Fibroblast of the aortic adventitia (primary cell): ENCODE results near the gene GTSE1. TPM values are rescaled to one million over a fixed set of nuclear protein-coding genes. Genes with fewer than 3 reads are reported as not detected.

Source experiments
- DNase-seq: peaks from one replicate; pipeline ENCODE4 v3.0.0-alpha.2; 2010; ENCODE audit warnings: low read depth
- H3K4me3 ChIP-seq: 2 replicates; pipeline ENCODE4 v1.5.1; 2011; ENCODE audit warnings: low read depth, mild to moderate bottlenecking, control low read depth, low read length, moderate library complexity
- total RNA-seq: library from RNA; depleted of rRNA; stranded (reverse); fragments of >200 nt; gene quantifications from 2 replicates; pipeline ENCODE4 v1.2.3, GENCODE V29; 2012; ENCODE audit warnings: low replicate concordance
- TF ChIP-seq, protein P1 (sequence below): IDR thresholded peaks from 2 replicates; pipeline ENCODE4 v1.5.1; 2011; ENCODE audit warnings: mild to moderate bottlenecking, low read length, control low read depth, inconsistent platforms; ENCODE audit not compliant: insufficient read depth

GTSE1 gene
- total RNA-seq, 1 donor = 13.4 TPM

DNA sequence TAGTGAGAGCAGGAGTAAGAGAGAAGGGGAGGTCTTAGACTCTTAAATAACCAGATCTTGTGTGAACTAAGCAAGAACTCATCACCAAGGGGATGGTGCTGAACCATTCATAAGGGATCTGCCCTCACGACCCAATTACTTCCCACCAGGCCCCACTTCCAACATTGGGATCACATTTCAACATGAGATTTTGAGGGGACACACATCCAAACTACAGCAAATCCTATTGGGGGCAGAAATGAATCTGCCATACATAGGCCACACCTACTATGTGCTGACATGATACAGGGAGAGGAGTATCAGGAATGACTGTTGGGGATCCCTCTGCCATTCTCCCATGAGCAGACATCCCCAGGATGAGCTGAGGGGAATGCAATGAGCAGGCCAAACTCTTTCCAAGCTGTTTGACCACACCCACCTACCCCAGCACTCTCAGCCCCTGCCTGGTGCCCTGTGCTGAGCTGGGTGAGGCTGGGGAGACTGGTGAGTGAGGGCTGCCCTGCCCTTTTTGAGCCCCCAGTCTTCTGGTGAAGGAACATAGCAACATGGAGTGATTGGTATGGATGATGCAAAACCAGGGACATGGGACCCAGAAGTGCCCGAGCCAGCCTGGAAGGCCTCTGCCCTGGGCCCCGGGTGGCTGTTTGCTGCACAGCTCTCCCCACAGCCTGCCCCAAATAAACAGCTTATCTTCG is 1.2 kb upstream of the GTSE1 start:
- TF ChIP-seq, protein P1, sequence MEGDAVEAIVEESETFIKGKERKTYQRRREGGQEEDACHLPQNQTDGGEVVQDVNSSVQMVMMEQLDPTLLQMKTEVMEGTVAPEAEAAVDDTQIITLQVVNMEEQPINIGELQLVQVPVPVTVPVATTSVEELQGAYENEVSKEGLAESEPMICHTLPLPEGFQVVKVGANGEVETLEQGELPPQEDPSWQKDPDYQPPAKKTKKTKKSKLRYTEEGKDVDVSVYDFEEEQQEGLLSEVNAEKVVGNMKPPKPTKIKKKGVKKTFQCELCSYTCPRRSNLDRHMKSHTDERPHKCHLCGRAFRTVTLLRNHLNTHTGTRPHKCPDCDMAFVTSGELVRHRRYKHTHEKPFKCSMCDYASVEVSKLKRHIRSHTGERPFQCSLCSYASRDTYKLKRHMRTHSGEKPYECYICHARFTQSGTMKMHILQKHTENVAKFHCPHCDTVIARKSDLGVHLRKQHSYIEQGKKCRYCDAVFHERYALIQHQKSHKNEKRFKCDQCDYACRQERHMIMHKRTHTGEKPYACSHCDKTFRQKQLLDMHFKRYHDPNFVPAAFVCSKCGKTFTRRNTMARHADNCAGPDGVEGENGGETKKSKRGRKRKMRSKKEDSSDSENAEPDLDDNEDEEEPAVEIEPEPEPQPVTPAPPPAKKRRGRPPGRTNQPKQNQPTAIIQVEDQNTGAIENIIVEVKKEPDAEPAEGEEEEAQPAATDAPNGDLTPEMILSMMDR = no peak
- H3K4me3 ChIP-seq = peak overlapping the region; percentile 76
- DNase-seq = no peak

DNA sequence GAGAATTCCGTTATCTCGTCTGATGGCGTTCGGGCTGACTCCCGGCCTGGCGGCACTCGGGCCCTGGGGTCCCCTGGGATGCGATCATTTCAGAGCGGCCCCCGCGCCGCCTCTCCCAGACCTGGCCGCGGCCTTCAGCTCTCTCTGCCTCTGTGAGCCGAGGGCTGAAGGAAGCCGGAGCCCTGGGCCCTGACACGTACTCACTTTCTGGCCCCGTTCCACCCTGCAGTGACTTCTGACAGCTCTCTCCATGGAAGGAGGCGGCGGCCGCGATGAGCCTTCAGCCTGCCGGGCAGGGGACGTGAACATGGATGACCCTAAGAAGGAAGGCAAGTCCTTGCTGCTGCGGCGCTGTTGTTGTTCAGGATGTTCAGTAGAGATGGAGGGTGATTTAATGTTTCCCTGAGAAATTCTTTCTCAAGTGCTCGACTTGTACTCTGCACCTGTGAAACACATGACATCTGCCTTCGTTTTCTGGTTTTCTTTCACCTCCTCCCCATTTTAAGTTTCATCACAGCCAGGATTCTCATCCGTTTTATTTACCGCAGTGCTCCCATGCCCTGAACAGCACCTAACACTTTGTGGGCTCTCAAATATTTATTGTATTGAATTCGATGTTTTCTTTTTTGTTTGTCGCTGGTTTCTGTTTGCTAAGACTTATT is 612 bp downstream of the GTSE1 start:
- H3K4me3 ChIP-seq = peak overlapping the region; percentile 76
- peak; percentile 20 for DNase-seq
- TF ChIP-seq, protein P1 = no peak

DNA sequence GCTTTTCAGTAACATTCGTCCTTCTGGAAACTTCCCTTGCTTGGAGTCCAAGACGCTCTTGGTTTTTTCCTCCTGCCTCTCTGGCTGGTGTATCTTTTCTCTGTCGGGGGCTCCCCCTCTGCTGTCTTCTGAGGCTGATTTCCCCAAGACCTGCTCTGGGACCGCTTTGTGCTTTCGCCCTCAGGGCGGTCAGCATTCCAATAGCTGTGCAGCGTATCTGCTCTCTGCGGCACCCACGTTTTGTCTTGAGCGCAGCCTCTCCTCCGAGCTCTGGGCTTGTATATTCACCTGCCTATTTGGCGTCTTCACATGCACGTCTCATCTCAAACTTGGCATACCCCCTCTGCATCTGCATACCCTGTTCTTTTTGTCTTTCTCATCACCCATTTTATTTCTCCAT is 2.4 kb downstream of the GTSE1 start:
- TF ChIP-seq, protein P1 = no peak
- DNase-seq = no peak
- H3K4me3 ChIP-seq = no peak overlapping the region

DNA sequence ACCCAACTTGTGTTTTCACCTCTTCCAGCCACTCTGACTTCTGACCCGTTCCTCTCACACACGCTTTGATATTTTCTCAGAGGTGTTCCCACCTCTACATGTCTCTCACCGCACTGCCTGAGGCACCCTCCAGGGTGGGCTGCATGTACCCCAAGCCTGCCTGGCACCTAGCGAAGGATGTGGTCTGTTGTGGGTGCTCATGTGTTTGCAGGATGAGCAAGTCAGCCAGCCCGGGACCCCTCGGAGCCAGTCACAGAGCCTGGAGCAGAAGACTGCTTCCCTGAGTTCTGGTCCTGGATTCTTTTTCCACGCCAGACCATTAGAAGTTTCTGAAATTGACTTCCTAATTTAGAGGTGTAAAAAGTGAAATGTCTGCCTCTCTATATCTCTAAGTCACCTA is 3.8 kb downstream of the GTSE1 start:
- DNase-seq = no peak
- H3K4me3 ChIP-seq = no peak overlapping the region
- TF ChIP-seq, protein P1 = no peak

DNA sequence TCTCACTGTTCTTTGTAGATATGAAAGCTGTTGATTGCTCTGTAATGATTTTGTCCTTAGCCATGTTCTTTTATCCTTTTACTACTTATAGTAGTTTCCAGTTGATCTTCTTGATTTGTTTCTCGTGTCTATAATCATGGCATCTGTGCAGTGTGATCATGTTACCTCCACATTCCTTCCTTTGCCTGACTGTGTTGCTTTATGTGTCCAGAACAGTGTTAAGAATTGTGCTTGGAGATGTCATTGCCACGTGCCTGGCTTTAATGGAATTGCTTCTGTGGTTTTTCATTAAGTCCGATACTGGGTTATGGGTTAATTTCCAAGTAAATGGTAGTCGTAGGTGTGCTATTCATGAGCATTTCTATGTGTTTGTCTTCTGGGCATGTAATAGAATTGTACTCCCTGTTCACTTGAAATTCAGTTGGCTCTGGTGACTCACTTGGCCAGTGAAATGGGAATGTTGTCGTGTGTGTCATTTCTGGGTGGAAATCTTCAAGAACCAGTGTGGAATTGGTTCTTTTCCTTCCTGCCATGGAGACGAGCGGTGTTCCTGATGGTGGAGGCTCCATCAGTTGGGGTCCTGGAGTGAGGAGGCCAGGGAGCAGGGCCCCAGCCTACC is 6.8 kb downstream of the GTSE1 start:
- peak; percentile 43 for DNase-seq
- H3K4me3 ChIP-seq = no peak overlapping the region
- TF ChIP-seq, protein P1 = no peak

DNA sequence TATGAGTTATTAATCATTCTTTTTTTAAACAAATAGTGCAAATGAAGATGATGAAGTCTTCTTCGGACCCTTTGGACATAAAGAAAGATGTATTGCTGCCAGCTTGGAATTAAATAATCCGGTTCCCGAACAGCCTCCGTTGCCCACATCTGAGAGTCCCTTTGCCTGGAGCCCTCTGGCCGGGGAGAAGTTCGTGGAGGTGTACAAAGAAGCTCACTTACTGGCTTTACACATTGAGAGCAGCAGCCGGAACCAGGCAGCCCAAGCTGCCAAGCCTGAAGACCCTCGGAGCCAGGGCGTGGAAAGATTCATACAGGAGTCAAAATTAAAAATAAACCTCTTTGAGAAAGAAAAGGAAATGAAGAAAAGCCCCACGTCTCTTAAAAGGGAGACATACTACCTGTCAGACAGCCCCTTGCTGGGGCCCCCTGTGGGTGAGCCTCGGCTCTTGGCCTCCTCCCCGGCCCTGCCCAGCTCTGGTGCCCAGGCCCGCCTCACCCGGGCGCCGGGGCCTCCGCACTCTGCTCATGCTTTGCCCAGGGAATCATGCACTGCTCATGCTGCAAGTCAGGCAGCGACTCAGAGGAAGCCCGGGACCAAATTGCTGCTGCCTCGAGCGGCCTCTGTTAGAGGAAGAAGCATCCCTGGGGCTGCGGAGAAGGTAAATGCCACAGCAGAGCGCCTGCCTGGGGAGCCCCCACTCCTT is 11.8 kb downstream of the GTSE1 start:
- DNase-seq = no peak
- H3K4me3 ChIP-seq = no peak overlapping the region
- TF ChIP-seq, protein P1 = no peak
